A673 (cell line): ENCODE data around the gene MRPL38. TPM values are rescaled to one million over a fixed set of nuclear protein-coding genes. Genes with fewer than 3 reads are reported as not detected.
A peak's percentile ranks its signal among the peaks of the same experiment; 100 is the strongest.

Source experiments
- BruUV-seq: library from RNA; stranded (reverse); fragments of 400-500 nt; replicated peaks from 2 replicates; lab custom pipeline; 2021; lab: Mats Ljungman, UMichigan
- CTCF ChIA-PET: fragments of 300-600 bp; sonication (Branson Sonifier 250); formaldehyde crosslinking; loops from one replicate; lab custom pipeline; 2022; ENCODE audit warnings: antibody characterized with exemption; lab: Charles Lee
- POLR2A ChIA-PET: fragments of 300-600 bp; sonication (Branson Sonifier 250); formaldehyde crosslinking; loops from one replicate; lab custom pipeline; 2022; ENCODE audit warnings: antibody characterized with exemption; ENCODE audit not compliant: low non-redundant PET; lab: Charles Lee
- DNase-seq: peaks from one replicate; pipeline ENCODE4 v3.0.0-alpha.2; 2015; ENCODE audit warnings: low spot score
- H3K27ac ChIP-seq: fragments of 200-600 bp; sonication (generic); 2 replicates; pipeline ENCODE4 v1.5.1; 2016; ENCODE audit warnings: mixed run types, low read depth, mild to moderate bottlenecking, mixed read lengths, antibody characterized with exemption, low read length; ENCODE audit not compliant: poor library complexity, severe bottlenecking
- H3K27me3 ChIP-seq: fragments of 200-600 bp; sonication (generic); replicated peaks from 2 replicates; pipeline ENCODE4 v1.6.1; 2017; ENCODE audit warnings: mixed run types, low read depth, mild to moderate bottlenecking, mixed read lengths, antibody characterized with exemption, low read length; ENCODE audit not compliant: insufficient read depth, poor library complexity
- H3K36me3 ChIP-seq: fragments of 200-600 bp; sonication (generic); 2 replicates; pipeline ENCODE4 v1.6.1; 2016; ENCODE audit warnings: mixed run types, mild to moderate bottlenecking, mixed read lengths, antibody characterized with exemption, low read length; ENCODE audit not compliant: insufficient read depth, poor library complexity, severe bottlenecking
- H3K4me1 ChIP-seq: fragments of 200-600 bp; sonication (generic); 2 replicates; pipeline ENCODE4 v1.6.1; 2017; ENCODE audit warnings: mixed run types, mild to moderate bottlenecking, mixed read lengths, antibody characterized with exemption, low read length; ENCODE audit not compliant: insufficient read depth, poor library complexity, severe bottlenecking
- H3K4me3 ChIP-seq: fragments of 200-600 bp; sonication (generic); 2 replicates; pipeline ENCODE4 v1.5.1; 2016; ENCODE audit warnings: low read depth, mixed run types, mild to moderate bottlenecking, mixed read lengths, low read length; ENCODE audit not compliant: poor library complexity, severe bottlenecking
- H3K9me3 ChIP-seq: fragments of 200-600 bp; sonication (generic); 2 replicates; pipeline ENCODE4 v1.6.1; 2016; ENCODE audit warnings: mixed run types, low read depth, mild to moderate bottlenecking, mixed read lengths, antibody characterized with exemption, low read length; ENCODE audit not compliant: poor library complexity, severe bottlenecking
- CTCF ChIP-seq: fragments of 300-800, 200-600 bp; sonication (generic); conservative IDR thresholded peaks from 2 replicates; pipeline ENCODE4 v1.5.1; 2017; ENCODE audit warnings: low read depth, mild to moderate bottlenecking, antibody characterized with exemption, low read length, moderate library complexity, mixed read lengths
- EZH2 ChIP-seq: fragments of 200-600 bp; sonication (generic); IDR thresholded peaks from 2 replicates; pipeline ENCODE4 v1.6.1; 2017; ENCODE audit warnings: borderline replicate concordance, low read depth, mild to moderate bottlenecking, mixed read lengths, antibody characterized with exemption, low read length; ENCODE audit not compliant: poor library complexity, severe bottlenecking
- intact Hi-C: fragments of 100-400 bp; cut with micrococcal nuclease; formaldehyde crosslinking; loops from one replicate; pipeline ENCODE4 v1.10.0; 2022; ENCODE audit not compliant: unreplicated experiment
- total RNA-seq: library from RNA; stranded (reverse); gene quantifications from 2 replicates; pipeline ENCODE4 v1.2.3, GENCODE V29; 2021

The MRPL38 gene
- total RNA-seq, 1 experiment from 2014 or later, result 167 TPM

- CTCF ChIA-PET, result no interaction called here
- no peak overlapping the region for H3K4me3 ChIP-seq
- TF ChIP-seq EZH2 (no peak), CTCF (no peak)
- no TSS peak for BruUV-seq
- peaks cover 36% of the 10 kb centered on the region for H3K36me3 ChIP-seq
- no peak for DNase-seq
- intact Hi-C loops, result no loop called here
- POLR2A ChIA-PET, result interaction anchor here (0.6 kb wide), 1 partner anchor 1165 kb away, joined by 7 read pairs; no protein-coding TSS in a partner anchor
- H3K9me3 ChIP-seq, result no peaks in the 10 kb centered on the region
- peaks cover 22% of the 10 kb centered on the region for H3K4me1 ChIP-seq
- no peak overlapping the region for H3K27ac ChIP-seq
- no peaks in the 10 kb centered on the region for H3K27me3 ChIP-seq
Observed at GRCh38 chr17:75898791-75899190, 5.9 kb downstream of the MRPL38 start.

GRCh38 chr17:75898065-75898464, 6.6 kb downstream of the MRPL38 start:
- TF ChIP-seq EZH2, result no peak
- no peak for TF ChIP-seq CTCF
- POLR2A ChIA-PET, result interaction anchor here (0.6 kb wide), 1 partner anchor 1166 kb away, joined by 7 read pairs; no protein-coding TSS in a partner anchor
- no peak for DNase-seq
- Histone ChIP-seq H3K27me3 (no peaks in the 10 kb centered on the region), H3K4me1 (peaks cover 17% of the 10 kb centered on the region), H3K27ac (peak overlapping the region; percentile 84), H3K4me3 (no peak overlapping the region), H3K36me3 (peaks cover 40% of the 10 kb centered on the region), H3K9me3 (no peaks in the 10 kb centered on the region)
- CTCF ChIA-PET, result no interaction called here
- no TSS peak for BruUV-seq
- intact Hi-C loops, result no loop called here

- DNase-seq, result no peak
- Histone ChIP-seq H3K9me3 (no peaks in the 10 kb centered on the region), H3K27me3 (no peaks in the 10 kb centered on the region), H3K36me3 (peaks cover 40% of the 10 kb centered on the region), H3K4me3 (peak overlapping the region; percentile 89), H3K27ac (peak overlapping the region; percentile 84), H3K4me1 (peaks cover 17% of the 10 kb centered on the region)
- POLR2A ChIA-PET, result interaction anchor here (0.6 kb wide), 1 partner anchor 8 kb away, joined by 3 read pairs; no protein-coding TSS in a partner anchor
- BruUV-seq, result TSS peak; percentile 63
- CTCF ChIA-PET, result interaction anchor here (1.5 kb wide), 1 partner anchor 49 kb away, joined by 5 read pairs; no protein-coding TSS in a partner anchor
- no peak for TF ChIP-seq CTCF
- no peak for TF ChIP-seq EZH2
- intact Hi-C loops, result no loop called here
Observed at GRCh38 chr17:75897160-75898019, 7.3 kb downstream of the MRPL38 start.
